ENCODE data around the gene BSG. TPM values are rescaled to one million over a fixed set of nuclear protein-coding genes. Genes with fewer than 3 reads are reported as not detected.

BSG gene
- total RNA-seq, 1 experiment from 2014 or later, result 354 TPM

DNA sequence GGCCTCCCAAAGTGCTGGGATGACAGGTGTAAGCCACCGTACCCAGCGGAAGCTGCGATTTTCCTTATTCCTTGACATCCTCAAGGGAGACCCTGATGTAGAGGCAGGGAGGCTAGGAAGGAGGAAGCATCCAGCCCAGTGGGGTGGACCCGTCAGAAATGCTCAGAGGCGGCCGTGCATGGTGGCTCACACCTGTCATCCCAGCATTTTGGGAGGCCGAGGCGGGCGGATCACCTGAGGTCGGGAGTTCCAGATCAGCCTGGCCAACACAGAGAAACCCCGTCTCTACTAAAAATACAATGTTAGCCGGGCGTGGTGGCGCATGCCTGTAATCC, 17.0 kb upstream of the BSG start:
- no peaks in the 10 kb centered on the region for H3K4me1 Mint-ChIP-seq (ENCODE audit: low read depth, unreplicated experiment)
- intact Hi-C loops (cut with micrococcal nuclease; ENCODE audit: unreplicated experiment), result no loop called here
- H3K27me3 Mint-ChIP-seq (ENCODE audit: unreplicated experiment), result peaks cover 20% of the 10 kb centered on the region
- no TSS peak for BruUV-seq (replicated peaks)
- no peak overlapping the region for H3K4me3 Mint-ChIP-seq (ENCODE audit: low read depth, unreplicated experiment)
- peaks cover 12% of the 10 kb centered on the region for H3K36me3 Mint-ChIP-seq (ENCODE audit: insufficient read depth, unreplicated experiment)
- CTCF ChIA-PET, result interaction anchor here (0.7 kb wide), 1 partner anchor 20 kb away, joined by 4 read pairs; no protein-coding TSS in a partner anchor
- TF ChIP-seq, protein P1, sequence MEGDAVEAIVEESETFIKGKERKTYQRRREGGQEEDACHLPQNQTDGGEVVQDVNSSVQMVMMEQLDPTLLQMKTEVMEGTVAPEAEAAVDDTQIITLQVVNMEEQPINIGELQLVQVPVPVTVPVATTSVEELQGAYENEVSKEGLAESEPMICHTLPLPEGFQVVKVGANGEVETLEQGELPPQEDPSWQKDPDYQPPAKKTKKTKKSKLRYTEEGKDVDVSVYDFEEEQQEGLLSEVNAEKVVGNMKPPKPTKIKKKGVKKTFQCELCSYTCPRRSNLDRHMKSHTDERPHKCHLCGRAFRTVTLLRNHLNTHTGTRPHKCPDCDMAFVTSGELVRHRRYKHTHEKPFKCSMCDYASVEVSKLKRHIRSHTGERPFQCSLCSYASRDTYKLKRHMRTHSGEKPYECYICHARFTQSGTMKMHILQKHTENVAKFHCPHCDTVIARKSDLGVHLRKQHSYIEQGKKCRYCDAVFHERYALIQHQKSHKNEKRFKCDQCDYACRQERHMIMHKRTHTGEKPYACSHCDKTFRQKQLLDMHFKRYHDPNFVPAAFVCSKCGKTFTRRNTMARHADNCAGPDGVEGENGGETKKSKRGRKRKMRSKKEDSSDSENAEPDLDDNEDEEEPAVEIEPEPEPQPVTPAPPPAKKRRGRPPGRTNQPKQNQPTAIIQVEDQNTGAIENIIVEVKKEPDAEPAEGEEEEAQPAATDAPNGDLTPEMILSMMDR (IDR thresholded peaks at IDR 0.05; ENCODE audit: unreplicated experiment), result no peak
- H3K27ac Mint-ChIP-seq (ENCODE audit: unreplicated experiment), result no peak overlapping the region
- no peaks in the 10 kb centered on the region for H3K9me3 Mint-ChIP-seq (ENCODE audit: low read depth, unreplicated experiment)
- DNase-seq, result no peak

GRCh38 chr19:556611-557382, 15.6 kb upstream of the BSG start:
- DNase-seq, result no peak
- H3K4me3 Mint-ChIP-seq (ENCODE audit: low read depth, unreplicated experiment), result no peak overlapping the region
- H3K27ac Mint-ChIP-seq (ENCODE audit: unreplicated experiment), result no peak overlapping the region
- no peaks in the 10 kb centered on the region for H3K4me1 Mint-ChIP-seq (ENCODE audit: low read depth, unreplicated experiment)
- no TSS peak for BruUV-seq (replicated peaks)
- no peaks in the 10 kb centered on the region for H3K9me3 Mint-ChIP-seq (ENCODE audit: low read depth, unreplicated experiment)
- H3K27me3 Mint-ChIP-seq (ENCODE audit: unreplicated experiment), result peaks cover 12% of the 10 kb centered on the region
- intact Hi-C loops (cut with micrococcal nuclease; ENCODE audit: unreplicated experiment), result no loop called here
- TF ChIP-seq, protein P1 (IDR thresholded peaks at IDR 0.05; ENCODE audit: unreplicated experiment), result no peak
- CTCF ChIA-PET, result interaction anchor here (0.7 kb wide), 1 partner anchor 160 kb away, joined by 3 read pairs; no protein-coding TSS in a partner anchor
- H3K36me3 Mint-ChIP-seq (ENCODE audit: insufficient read depth, unreplicated experiment), result peaks cover 12% of the 10 kb centered on the region

DNA sequence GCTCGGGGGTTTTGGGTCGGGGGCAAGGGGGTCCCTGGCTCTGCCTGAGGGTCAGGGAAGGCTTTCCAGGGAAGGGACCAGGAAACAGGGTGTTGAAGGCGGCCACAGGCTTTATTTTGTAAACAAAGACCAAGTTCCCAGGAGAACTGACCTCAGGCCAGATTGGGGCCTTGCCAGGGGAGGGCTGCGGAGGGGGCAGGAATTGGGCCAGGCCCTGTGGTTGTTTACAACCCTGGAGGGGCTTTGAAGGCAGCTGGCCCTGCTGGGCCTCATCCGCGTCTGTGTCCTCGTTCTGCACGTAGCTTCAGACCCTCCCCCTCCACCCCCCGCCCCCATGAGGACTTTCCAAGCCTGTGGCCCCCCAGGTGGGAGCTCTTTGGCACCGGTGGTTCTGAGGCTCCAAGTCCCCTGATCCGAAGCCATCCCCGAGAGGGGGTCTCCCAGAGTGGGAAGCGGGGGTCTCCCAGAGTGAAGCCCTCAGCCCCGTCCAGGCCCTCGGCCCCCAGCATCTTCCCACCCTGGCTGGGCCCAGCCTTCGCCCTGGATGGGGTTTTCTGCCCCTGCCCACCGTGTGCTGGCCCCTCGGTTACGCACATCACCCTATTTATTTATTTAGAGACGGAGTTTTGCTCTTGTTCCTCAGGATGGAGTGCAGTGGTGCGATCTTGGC, 13.5 kb upstream of the BSG start:
- DNase-seq, result no peak
- no peaks in the 10 kb centered on the region for H3K27me3 Mint-ChIP-seq (ENCODE audit: unreplicated experiment)
- H3K9me3 Mint-ChIP-seq (ENCODE audit: low read depth, unreplicated experiment), result no peaks in the 10 kb centered on the region
- H3K4me1 Mint-ChIP-seq (ENCODE audit: low read depth, unreplicated experiment), result no peaks in the 10 kb centered on the region
- no peak overlapping the region for H3K27ac Mint-ChIP-seq (ENCODE audit: unreplicated experiment)
- CTCF ChIA-PET, result no interaction called here
- no TSS peak for BruUV-seq (replicated peaks)
- no peak overlapping the region for H3K4me3 Mint-ChIP-seq (ENCODE audit: low read depth, unreplicated experiment)
- H3K36me3 Mint-ChIP-seq (ENCODE audit: insufficient read depth, unreplicated experiment), result peaks cover 12% of the 10 kb centered on the region
- intact Hi-C loops (cut with micrococcal nuclease; ENCODE audit: unreplicated experiment), result no loop called here
- TF ChIP-seq, protein P1 (IDR thresholded peaks at IDR 0.05; ENCODE audit: unreplicated experiment), result no peak

GRCh38 chr19:560121-560520, 12.3 kb upstream of the BSG start:
- TF ChIP-seq, protein P1 (IDR thresholded peaks at IDR 0.05; ENCODE audit: unreplicated experiment), result no peak
- no peak for DNase-seq
- no peaks in the 10 kb centered on the region for H3K4me1 Mint-ChIP-seq (ENCODE audit: low read depth, unreplicated experiment)
- intact Hi-C loops (cut with micrococcal nuclease; ENCODE audit: unreplicated experiment), result no loop called here
- H3K27ac Mint-ChIP-seq (ENCODE audit: unreplicated experiment), result no peak overlapping the region
- no TSS peak for BruUV-seq (replicated peaks)
- no peaks in the 10 kb centered on the region for H3K9me3 Mint-ChIP-seq (ENCODE audit: low read depth, unreplicated experiment)
- H3K4me3 Mint-ChIP-seq (ENCODE audit: low read depth, unreplicated experiment), result no peak overlapping the region
- H3K36me3 Mint-ChIP-seq (ENCODE audit: insufficient read depth, unreplicated experiment), result peaks cover 12% of the 10 kb centered on the region
- H3K27me3 Mint-ChIP-seq (ENCODE audit: unreplicated experiment), result no peaks in the 10 kb centered on the region
- CTCF ChIA-PET, result no interaction called here

Measured in Calu3 (cell line).